Cardiac fibroblast (primary cell): ENCODE results near the gene RIMS3.
"Not testable (repeated sequence)": the region's sequence is repeated elsewhere in the genome, so short reads cannot be mapped to it uniquely, and the experiment has no call there.

Source experiments
- DNase-seq, 2 donors: peaks; one replicate each; pipeline versions ENCODE4 v3.0.0 to v3.0.0-alpha.2; 2010; ENCODE audit warnings: low read depth in 2 of 2
- H3K4me3 ChIP-seq, 2 donors: replicated peaks in 1 of 2; 1 replicate in 1 of 2; 2 replicates in 1 of 2; pipeline ENCODE4 v1.5.1; 2011; ENCODE audit warnings: low read depth in 2 of 2, low read length in 2 of 2, mild to moderate bottlenecking in 2 of 2, moderate library complexity in 1 of 2
- CTCF ChIP-seq: IDR thresholded peaks from one replicate; pipeline ENCODE4 v1.5.1; 2011; ENCODE audit warnings: low read depth, mild to moderate bottlenecking, low read length, inconsistent platforms

Gene RIMS3

GRCh38 chr1:40583980-40584379, 81.5 kb downstream of the RIMS3 start:
- no peak for DNase-seq
- H3K4me3 ChIP-seq = no peak overlapping the region
- TF ChIP-seq CTCF = no peak

GRCh38 chr1:40582116-40582515, 83.4 kb downstream of the RIMS3 start:
- TF ChIP-seq CTCF = no peak
- peak; percentile 4 to 12 for DNase-seq
- H3K4me3 ChIP-seq = no peak overlapping the region

- no peak overlapping the region for H3K4me3 ChIP-seq
- no peak for DNase-seq
- TF ChIP-seq CTCF = no peak
Measured at GRCh38 chr1:40575336-40575735, 90.1 kb downstream of the RIMS3 start.

- DNase-seq = peak in 1 of 2 donors; percentile 28
Measured at GRCh38 chr1:40574805-40575204, 90.7 kb downstream of the RIMS3 start.

More at GRCh38 chr1:40574805-40575204, 90.7 kb downstream of the RIMS3 start:
- H3K4me3 ChIP-seq = not testable (repeated sequence)
